Kidney (tissue), 14 donors: ENCODE measurements around the gene SVBP. TPM values are rescaled to one million over a fixed set of nuclear protein-coding genes. Genes with fewer than 3 reads are reported as not detected.

Experiments used
- DNase-seq, 5 donors: peaks; one replicate each; pipeline ENCODE4 v3.0.0-alpha.2; 2013 to 2020
- FAIRE-seq: peaks from 2 replicates; lab custom pipeline; 2012; peaks lifted over from hg19 to GRCh38; lab: Jason Lieb, UNC
- H3K27ac ChIP-seq, 2 donors: one replicate each; pipeline ENCODE4 v1.7.0; 2013; ENCODE audit warnings: low read depth in 2 of 2, low read length in 2 of 2, inconsistent platforms in 1 of 2
- H3K27me3 ChIP-seq: one replicate; pipeline ENCODE4 v1.7.1; 2013; ENCODE audit warnings: low read length, inconsistent platforms; ENCODE audit not compliant: control insufficient read depth, insufficient read depth
- H3K36me3 ChIP-seq, 3 donors: one replicate each; pipeline versions ENCODE4 v1.7.0 to v1.7.1; 2013; ENCODE audit warnings: low read length in 3 of 3, control low read depth in 1 of 3, inconsistent platforms in 1 of 3; ENCODE audit not compliant: insufficient read depth in 3 of 3, control insufficient read depth in 2 of 3
- H3K4me1 ChIP-seq, 3 donors: one replicate each; pipeline versions ENCODE4 v1.7.0 to v1.7.1; 2013; ENCODE audit warnings: low read length in 3 of 3, inconsistent platforms in 1 of 3, low read depth in 1 of 3; ENCODE audit not compliant: control insufficient read depth in 2 of 3, insufficient read depth in 2 of 3
- H3K4me3 ChIP-seq, 3 donors: one replicate each; pipeline versions ENCODE4 v1.7.0 to v1.8.1; 2013; ENCODE audit warnings: low read length in 3 of 3, control low read depth in 1 of 3, inconsistent platforms in 1 of 3
- H3K9ac ChIP-seq, 3 donors: one replicate each; pipeline versions ENCODE4 v1.7.0 to v1.7.1; 2013; ENCODE audit warnings: low read length in 3 of 3, control low read depth in 1 of 3, inconsistent platforms in 1 of 3
- H3K9me3 ChIP-seq, 3 donors: one replicate each; pipeline versions ENCODE4 v1.7.0 to v1.7.1; 2013; ENCODE audit warnings: low read length in 3 of 3, control low read depth in 1 of 3, inconsistent platforms in 1 of 3; ENCODE audit not compliant: control insufficient read depth in 2 of 3, insufficient read depth in 1 of 3
- CTCF ChIP-seq: IDR thresholded peaks from 3 replicates; pipeline ENCODE4 v1.5.1; 2012; ENCODE audit warnings: mild to moderate bottlenecking, moderate library complexity, borderline replicate concordance; ENCODE audit not compliant: insufficient read depth; ENCODE audit errors: extremely low read depth
- intact Hi-C: fragments of 100-400 bp; cut with DNase I; formaldehyde crosslinking; loops from one replicate; pipeline ENCODE4 v1.11.1; 2022
- polyA plus RNA-seq: library from polyadenylated mRNA; stranded (reverse); fragments of 350-450 nt; fragmentation: Illumina TruSeq; extraction: RNeasy Lipid Tissue Mini Kit (QIAGEN cat#74804); gene quantifications from one replicate; pipeline ENCODE4 v1.2.3, GENCODE V29; 2014; ENCODE audit warnings: low read depth, low replicate concordance; ENCODE audit not compliant: insufficient read depth
- total RNA-seq: library from RNA; stranded (reverse); fragmentation: NEBNext Ultra II Directional; extraction: Animal tissue kit (Norgen Biotek cat#: 25700); gene quantifications from one replicate; pipeline ENCODE4 v1.2.1, GENCODE V29; 2021
- donor health status: control.
- donor health status: control.
- donor health status: control.
- donor health status: control.
- donor health status: control.
- donor health status: DM: yes; HTN: yes; CAD: no.
- donor health status: Normal renal cell carcinoma (clear cell type).

SVBP gene
- total and polyA plus RNA-seq, 2 donors from 2014 or later, result 15.5 to 36.8 TPM

DNA sequence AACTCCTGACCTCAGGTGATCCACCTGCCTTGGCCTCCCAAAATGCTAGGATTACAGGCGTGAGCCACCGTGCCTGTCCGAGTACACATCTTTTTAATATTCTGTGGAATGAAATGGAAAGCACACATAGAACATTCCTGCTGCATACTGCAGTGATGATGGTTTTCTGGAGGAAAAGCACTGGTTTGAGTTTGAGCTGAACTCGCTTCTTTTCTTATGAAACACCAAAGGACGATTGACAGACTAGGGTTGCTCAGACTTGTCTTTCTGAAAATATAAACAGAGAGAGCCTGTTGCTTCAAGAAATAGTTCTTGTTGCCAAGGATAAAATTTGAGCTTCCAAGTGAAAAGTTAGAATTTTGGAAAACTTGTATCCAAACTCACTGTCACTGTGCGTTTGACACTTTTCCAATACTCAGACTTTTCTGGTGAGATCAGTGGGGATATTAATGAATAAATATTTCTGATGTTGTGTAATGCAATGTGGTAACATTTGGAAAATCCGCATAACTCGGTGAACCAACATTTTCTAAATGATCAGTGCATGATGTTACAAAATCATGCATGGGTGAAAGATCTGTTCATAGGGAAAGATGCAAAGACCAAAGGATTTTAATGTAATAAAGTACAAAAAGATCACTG is 15.2 kb downstream of the SVBP start:
- no peak for FAIRE-seq

DNA sequence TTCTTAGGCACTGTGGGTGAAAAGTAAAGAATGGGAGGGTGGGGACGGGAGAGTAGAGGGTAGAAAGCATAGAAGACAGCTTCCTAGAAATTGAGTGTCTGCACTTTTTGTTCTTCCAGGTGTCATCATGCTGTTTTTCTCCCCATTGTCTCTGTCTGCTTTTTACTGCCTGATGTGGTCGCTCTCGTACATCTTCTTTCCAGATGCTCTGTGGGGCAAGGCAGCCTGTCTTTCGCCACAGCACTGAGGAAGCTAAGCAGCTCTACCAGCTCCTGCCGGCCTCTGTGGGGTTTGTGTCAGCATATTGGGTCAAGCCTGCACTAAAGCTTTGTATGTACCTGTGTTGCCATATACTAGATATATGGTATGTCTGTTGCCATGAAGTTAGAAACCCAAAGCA is 19.2 kb downstream of the SVBP start:
- intact Hi-C loops, result no loop called here
- no peak for DNase-seq
- Histone ChIP-seq H3K27ac (no peak overlapping the region), H3K4me3 (no peak overlapping the region), H3K4me1 (no peaks in the 10 kb centered on the region), H3K9ac (no peak overlapping the region), H3K36me3 (no peaks in the 10 kb centered on the region), H3K9me3 (no peaks in the 10 kb centered on the region), H3K27me3 (no peaks in the 10 kb centered on the region)
- FAIRE-seq, result no peak
- TF ChIP-seq CTCF, result no peak

More for the DNA sequence above, 15.2 kb downstream of the SVBP start:
- no peak for TF ChIP-seq CTCF
- Histone ChIP-seq H3K27me3 (no peaks in the 10 kb centered on the region), H3K36me3 (peaks cover 0 to 2% (median 0%) of the 10 kb centered on the region in 3 donors), H3K4me1 (no peaks in the 10 kb centered on the region), H3K9me3 (no peaks in the 10 kb centered on the region), H3K27ac (no peak overlapping the region), H3K9ac (no peak overlapping the region), H3K4me3 (no peak overlapping the region)
- intact Hi-C loops, result no loop called here
- DNase-seq, result no peak

DNA sequence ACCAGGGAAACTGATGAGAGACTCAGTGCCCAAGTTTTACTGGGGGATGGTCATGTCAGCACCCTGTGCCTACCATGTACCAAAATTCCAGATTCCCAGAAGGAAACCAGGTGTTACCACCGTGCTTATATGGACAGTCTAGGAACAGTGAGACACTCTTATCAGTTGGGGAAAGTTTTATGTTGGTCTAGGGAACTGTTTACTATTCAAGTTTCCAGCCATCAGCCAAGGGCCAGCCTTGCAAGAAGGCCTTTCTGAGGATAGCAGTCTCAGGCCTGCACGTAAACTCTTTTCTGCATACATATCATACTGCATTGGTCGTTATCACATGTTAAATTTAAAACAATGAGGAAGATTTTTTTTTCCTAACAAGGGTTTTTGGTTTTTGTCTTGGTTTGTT is 19.8 kb downstream of the SVBP start:
- no peaks in the 10 kb centered on the region for H3K4me1 ChIP-seq
- intact Hi-C loops, result no loop called here
- H3K4me3 ChIP-seq, result no peak overlapping the region
- H3K36me3 ChIP-seq, result no peaks in the 10 kb centered on the region
- FAIRE-seq, result no peak
- no peaks in the 10 kb centered on the region for H3K27me3 ChIP-seq
- no peak overlapping the region for H3K27ac ChIP-seq
- DNase-seq, result no peak
- no peaks in the 10 kb centered on the region for H3K9me3 ChIP-seq
- no peak overlapping the region for H3K9ac ChIP-seq
- no peak for TF ChIP-seq CTCF

GRCh38 chr1:42793824-42794223 is 23.4 kb downstream of the SVBP start:
- H3K27ac ChIP-seq, result no peak overlapping the region
- TF ChIP-seq CTCF, result no peak
- H3K36me3 ChIP-seq, result no peaks in the 10 kb centered on the region

More at GRCh38 chr1:42793824-42794223, 23.4 kb downstream of the SVBP start:
- intact Hi-C loops, result no loop called here
- H3K27me3 ChIP-seq, result no peaks in the 10 kb centered on the region
- DNase-seq (no peak), FAIRE-seq (no peak)
- H3K9me3 ChIP-seq, result no peaks in the 10 kb centered on the region
- no peaks in the 10 kb centered on the region for H3K4me1 ChIP-seq
- H3K4me3 ChIP-seq, result no peak overlapping the region
- H3K9ac ChIP-seq, result no peak overlapping the region
